22Rv1 (cell line): ENCODE results near the gene ERICH3.

Source experiments
- H3K27ac ChIP-seq: fragments of 450-650 bp; 2 replicates; pipeline ENCODE4 v1.5.1; 2017
- CTCF ChIP-seq: fragments of 450-650 bp; IDR thresholded peaks from 2 replicates; pipeline ENCODE4 v1.5.1; 2017; ENCODE audit warnings: mild to moderate bottlenecking
- ZFX ChIP-seq: fragments of 450-650 bp; IDR thresholded peaks from 2 replicates; pipeline ENCODE4 v1.6.1; 2017; ENCODE audit warnings: antibody characterized with exemption, borderline replicate concordance

Gene ERICH3

GRCh38 chr1:74673351-74674111 lies at the start of gene ERICH3:
TSS of gene ERICH3 (minus strand) at chr1:74673792. CDS start at chr1:74673519, 273 bp downstream.
- H3K27ac ChIP-seq = no peak within 1 kb of the TSS
- TF ChIP-seq ZFX = no peak

GRCh38 chr1:74717626-74718025 lies 44.0 kb upstream of the ERICH3 start:
- no peak overlapping the region for H3K27ac ChIP-seq
- TF ChIP-seq ZFX = no peak
- no peak for TF ChIP-seq CTCF

- TF ChIP-seq CTCF (no peak), ZFX (no peak)
- no peak overlapping the region for H3K27ac ChIP-seq
Measured at GRCh38 chr1:74716822-74717221, 43.2 kb upstream of the ERICH3 start.

- no peak for TF ChIP-seq CTCF
- no peak for TF ChIP-seq ZFX
- no peak overlapping the region for H3K27ac ChIP-seq
Measured at GRCh38 chr1:74715806-74716205, 42.2 kb upstream of the ERICH3 start.

- TF ChIP-seq CTCF (no peak), ZFX (no peak)
- H3K27ac ChIP-seq = no peak overlapping the region
Measured at GRCh38 chr1:74715236-74715502, 41.6 kb upstream of the ERICH3 start.

GRCh38 chr1:74714429-74715235 lies 41.0 kb upstream of the ERICH3 start:
- TF ChIP-seq CTCF = no peak
- no peak for TF ChIP-seq ZFX
- no peak overlapping the region for H3K27ac ChIP-seq

GRCh38 chr1:74713849-74714248 lies 40.3 kb upstream of the ERICH3 start:
- TF ChIP-seq CTCF (no peak), ZFX (no peak)
- no peak overlapping the region for H3K27ac ChIP-seq
